ENCODE results near the gene MCM7. TPM values are rescaled to one million over a fixed set of nuclear protein-coding genes. Genes with fewer than 3 reads are reported as not detected.

Gene MCM7
- total RNA-seq, 1 donor = 33.8 TPM

DNA sequence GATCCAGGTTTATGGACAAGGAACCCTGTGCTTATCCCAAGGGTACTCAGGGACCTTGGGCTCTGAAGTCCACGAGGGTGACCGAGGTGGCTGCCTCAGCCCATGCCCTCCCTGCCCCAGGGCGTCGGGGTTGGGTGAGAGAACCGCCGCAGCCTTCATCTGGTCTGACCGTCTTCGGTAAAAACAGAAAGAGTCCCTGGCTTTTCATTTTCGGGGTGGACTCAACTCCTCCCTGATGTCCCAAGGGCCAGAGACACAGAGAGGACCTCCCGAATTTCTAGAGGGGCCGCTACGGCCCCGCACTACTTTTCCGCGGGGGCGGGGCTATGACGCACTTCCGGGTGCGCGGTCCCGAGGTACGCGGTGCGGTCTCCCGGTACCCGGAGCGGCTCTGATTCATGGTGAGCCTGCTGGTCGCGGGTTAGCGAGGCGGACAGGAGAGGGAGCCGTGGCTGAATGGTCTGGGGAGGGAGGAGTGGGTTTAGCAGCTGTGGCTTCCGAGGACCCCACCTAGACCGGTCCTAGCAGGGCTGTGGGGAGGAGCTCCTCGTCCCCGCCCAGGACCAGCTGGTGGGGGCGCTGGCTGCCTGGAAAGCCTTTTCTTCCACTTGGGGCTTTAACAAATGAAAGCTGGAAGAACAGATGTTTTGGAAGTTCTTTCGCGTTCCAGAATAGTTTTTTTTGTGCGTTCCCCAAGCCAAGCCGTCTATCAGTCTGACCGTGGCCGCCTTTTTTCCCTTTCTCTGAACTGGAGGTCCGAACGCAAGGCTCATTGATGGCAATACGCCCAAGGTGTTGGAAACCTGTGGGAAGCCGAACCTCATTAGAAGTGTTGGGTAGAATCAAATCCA, 51.5 kb downstream of the MCM7 start, which contains the start of gene ZSCAN21:
TSS of gene ZSCAN21 (plus strand) at position 334 of the 851 bp plus-strand sequence. CDS start 7,233 bp downstream, outside the sequence.
- Histone ChIP-seq H3K4me3 (ENCODE audit: low read length) (peak within 1 kb of the TSS; percentile 95), H3K4me1 (ENCODE audit: insufficient read depth, low read length) (peaks cover 15% of the 10 kb centered on the region), H3K9me3 (ENCODE audit: low read depth, low read length) (no peaks in the 10 kb centered on the region), H3K27me3 (ENCODE audit: insufficient read depth, low read length) (no peaks in the 10 kb centered on the region)

- Histone ChIP-seq H3K27me3 (ENCODE audit: insufficient read depth, low read length) (no peaks in the 10 kb centered on the region), H3K4me3 (ENCODE audit: low read length) (no peak overlapping the region), H3K4me1 (ENCODE audit: insufficient read depth, low read length) (peaks cover 15% of the 10 kb centered on the region), H3K9me3 (ENCODE audit: low read depth, low read length) (no peaks in the 10 kb centered on the region)
Measured at GRCh38 chr7:100048680-100049079, 52.5 kb downstream of the MCM7 start.

- peaks cover 7% of the 10 kb centered on the region for H3K4me1 ChIP-seq (ENCODE audit: insufficient read depth, low read length)
- no peaks in the 10 kb centered on the region for H3K27me3 ChIP-seq (ENCODE audit: insufficient read depth, low read length)
- H3K9me3 ChIP-seq (ENCODE audit: low read depth, low read length) = no peaks in the 10 kb centered on the region
- H3K4me3 ChIP-seq (ENCODE audit: low read length) = no peak overlapping the region
Measured at GRCh38 chr7:100044718-100045117, 56.5 kb downstream of the MCM7 start.

Other genes starting within 250 kb of the MCM7 start
- not detected for gene OR2AE1, start 224.4 kb downstream of the MCM7 start, total RNA-seq
- 23.2 TPM for gene TRIM4, start 181.9 kb downstream of the MCM7 start, total RNA-seq
- 0.63 TPM for gene GJC3, start 171.8 kb downstream of the MCM7 start, total RNA-seq
- gene AZGP1, start 125.4 kb downstream of the MCM7 start, total RNA-seq = not detected
- gene ZKSCAN1, start 85.8 kb downstream of the MCM7 start, total RNA-seq = 41.3 TPM
- gene ZSCAN21, start 51.6 kb downstream of the MCM7 start, total RNA-seq = 2.0 TPM
- 37.4 TPM for gene ZNF3, start 19.7 kb downstream of the MCM7 start, total RNA-seq
- 18.4 TPM for gene COPS6, start 12.4 kb downstream of the MCM7 start, total RNA-seq
- gene AP4M1, start 246 bp upstream of the MCM7 start, total RNA-seq = 2.8 TPM
- gene TAF6, start 18.0 kb upstream of the MCM7 start, total RNA-seq = 16.1 TPM
- gene CNPY4, start 18.2 kb upstream of the MCM7 start, total RNA-seq = 13.3 TPM
- 1.5 TPM for gene MBLAC1, start 25.6 kb upstream of the MCM7 start, total RNA-seq
- 102 TPM for gene LAMTOR4, start 47.5 kb upstream of the MCM7 start, total RNA-seq
- gene TRAPPC14, start 57.3 kb upstream of the MCM7 start, total RNA-seq = 19.1 TPM
- gene GAL3ST4, start 67.2 kb upstream of the MCM7 start, total RNA-seq = 1.8 TPM
- 2.3 TPM for gene GPC2, start 76.0 kb upstream of the MCM7 start, total RNA-seq
- gene STAG3, start 76.5 kb upstream of the MCM7 start, total RNA-seq = 6.7 TPM
- 13.9 TPM for gene PVRIG, start 118.6 kb upstream of the MCM7 start, total RNA-seq
- under 0.01 TPM for gene SPDYE3, start 206.3 kb upstream of the MCM7 start, total RNA-seq